Natural killer cell (primary cell): ENCODE data around the gene CIDEA. TPM values are rescaled to one million over a fixed set of nuclear protein-coding genes. Genes with fewer than 3 reads are reported as not detected.

Experiments
- ATAC-seq, 3 donors: fragments of 150-1000 bp in 2 of 3; fragments of 200-7000 bp in 1 of 3; cut with Tn5 transposase; 1 replicate in 1 of 3; 2 replicates in 2 of 3; pipeline ENCODE4 v1.10.0; 2021; ENCODE audit warnings: mild to moderate bottlenecking in 2 of 3, moderate library complexity in 2 of 3
- DNase-seq, 2 donors: peaks; one replicate each; pipeline versions ENCODE4 v3.0.0 to v3.0.0-alpha.2; 2013 to 2021; ENCODE audit warnings: mixed read lengths in 1 of 2
- H3K27ac ChIP-seq: one replicate; pipeline ENCODE4 v1.5.1; 2013; ENCODE audit warnings: mild to moderate bottlenecking, low read length
- H3K27me3 ChIP-seq: one replicate; pipeline ENCODE4 v1.6.1; 2013; ENCODE audit warnings: low read length; ENCODE audit not compliant: control insufficient read depth, insufficient read depth
- H3K36me3 ChIP-seq: one replicate; pipeline ENCODE4 v1.6.1; 2013; ENCODE audit warnings: low read length; ENCODE audit not compliant: control insufficient read depth, insufficient read depth
- H3K4me1 ChIP-seq: one replicate; pipeline ENCODE4 v1.6.1; 2013; ENCODE audit warnings: low read length; ENCODE audit not compliant: control insufficient read depth, insufficient read depth
- H3K4me3 ChIP-seq: one replicate; pipeline ENCODE4 v1.5.1; 2013; ENCODE audit warnings: low read length
- H3K9me3 ChIP-seq: one replicate; pipeline ENCODE4 v1.6.1; 2013; ENCODE audit warnings: low read length; ENCODE audit not compliant: control insufficient read depth, insufficient read depth
- H3K27ac Mint-ChIP-seq, 2 donors: one replicate each; pipeline ENCODE4 v1.8.0; 2022; ENCODE audit warnings: mild to moderate bottlenecking in 2 of 2, mixed read lengths in 2 of 2, moderate library complexity in 1 of 2
- H3K27me3 Mint-ChIP-seq, 2 donors: one replicate each; pipeline ENCODE4 v1.8.0; 2022; ENCODE audit warnings: low read depth in 2 of 2, mixed read lengths in 2 of 2
- H3K36me3 Mint-ChIP-seq: one replicate; pipeline ENCODE4 v1.8.0; 2022; ENCODE audit warnings: mixed read lengths
- H3K4me1 Mint-ChIP-seq, 2 donors: one replicate each; pipeline ENCODE4 v1.8.0; 2022; ENCODE audit warnings: mixed read lengths in 2 of 2
- H3K4me3 Mint-ChIP-seq: one replicate; pipeline ENCODE4 v1.8.0; 2022; ENCODE audit warnings: mild to moderate bottlenecking, moderate library complexity, mixed read lengths
- H3K9me3 Mint-ChIP-seq, 2 donors: one replicate each; pipeline ENCODE4 v1.8.0; 2022; ENCODE audit warnings: mixed read lengths in 2 of 2
- CTCF ChIP-seq: fragments of 200-600 bp; IDR thresholded peaks from one replicate; pipeline ENCODE4 v1.8.0; 2022; ENCODE audit warnings: antibody characterized with exemption
- WGBS: methylation state at CpG from one replicate; pipeline ENCODE4 v1.1.7; 2013; ENCODE audit warnings: missing lambda C conversion rate; ENCODE audit not compliant: insufficient coverage; 5-methylcytosine and 5-hydroxymethylcytosine counted together
- intact Hi-C: fragments of 100-400 bp; cut with micrococcal nuclease; formaldehyde crosslinking; loops from one replicate; pipeline ENCODE4 v1.14.2; 2022
- total RNA-seq, 4 donors: library from RNA; stranded (reverse); fragments of 120-200 nt in 1 of 4; gene quantifications; one replicate each; pipeline versions ENCODE4 v1.2.3 to v1.2.4, GENCODE V29; 2013 to 2022

CIDEA gene
- total RNA-seq, 3 donors from 2014 or later (not counting 1 experiment from before 2014, with no cell fraction given), result not detected

DNA sequence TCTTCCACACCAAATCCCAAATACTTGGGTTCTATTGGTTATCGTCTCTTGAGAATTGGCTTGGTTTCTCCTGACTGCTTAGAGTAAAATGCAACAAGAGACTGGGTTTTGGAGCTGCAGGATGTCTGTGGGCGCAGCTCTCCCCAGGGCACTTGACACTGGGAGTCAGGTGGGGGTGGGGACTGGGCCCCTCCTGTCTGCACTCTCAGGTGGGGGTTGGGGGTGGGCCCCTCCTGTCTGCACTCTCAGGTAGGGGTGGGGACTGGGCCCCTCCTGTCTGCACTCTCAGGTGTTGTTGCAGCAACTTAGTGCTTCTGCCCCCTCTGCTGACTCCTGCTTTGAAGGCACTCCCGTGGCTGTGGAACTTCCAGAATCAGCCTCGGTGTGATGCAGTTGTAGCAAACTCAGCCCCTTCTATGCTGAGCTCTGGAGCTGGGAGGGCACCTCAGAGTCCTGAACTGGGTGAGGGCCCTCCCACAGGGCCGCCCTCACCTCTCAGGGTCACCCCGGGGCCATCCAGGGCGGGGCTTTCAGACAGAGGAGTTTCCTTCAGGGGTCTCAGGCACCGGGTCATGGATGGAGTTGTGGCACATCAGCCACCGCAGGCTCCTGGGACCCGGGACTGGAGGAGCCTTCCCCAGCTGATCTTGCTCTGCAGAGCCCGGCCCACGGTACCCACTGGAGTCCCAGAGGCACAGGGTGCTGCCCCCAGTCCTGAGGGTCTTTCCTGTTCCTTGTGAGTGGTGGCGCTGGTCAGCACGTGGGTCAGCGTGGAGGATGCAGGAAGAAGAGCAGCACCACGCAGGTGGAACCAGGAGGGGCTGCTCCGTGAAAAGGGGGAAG is 22.9 kb upstream of the CIDEA start:
- ATAC-seq (no peak), DNase-seq (no peak)
- H3K27me3 ChIP-seq, result no peaks in the 10 kb centered on the region
- Mint-ChIP-seq H3K27ac (no peak overlapping the region), H3K4me3 (no peak overlapping the region), H3K27me3 (peaks cover 7% of the 10 kb centered on the region in 2 donors), H3K4me1 (no peaks in the 10 kb centered on the region), H3K9me3 (no peaks in the 10 kb centered on the region), H3K36me3 (no peaks in the 10 kb centered on the region)
- intact Hi-C loops, result no loop called here
- no peaks in the 10 kb centered on the region for H3K4me1 ChIP-seq
- WGBS, result 85% methylated on average over 17 of the region's 17 CpGs
- H3K27ac ChIP-seq, result no peak overlapping the region
- H3K36me3 ChIP-seq, result no peaks in the 10 kb centered on the region
- H3K4me3 ChIP-seq, result no peak overlapping the region
- TF ChIP-seq CTCF, result no peak
- H3K9me3 ChIP-seq, result no peaks in the 10 kb centered on the region

- Mint-ChIP-seq H3K36me3 (no peaks in the 10 kb centered on the region), H3K4me1 (peaks cover 0 to 4% of the 10 kb centered on the region in 2 donors), H3K9me3 (no peaks in the 10 kb centered on the region), H3K27ac (no peak overlapping the region), H3K27me3 (peaks cover 10 to 12% of the 10 kb centered on the region in 2 donors), H3K4me3 (no peak overlapping the region)
- ATAC-seq, result no peak
- 88% methylated on average over 9 of the region's 9 CpGs for WGBS
- no peak overlapping the region for H3K27ac ChIP-seq
- H3K27me3 ChIP-seq, result no peaks in the 10 kb centered on the region
- peaks cover 2% of the 10 kb centered on the region for H3K4me1 ChIP-seq
- H3K4me3 ChIP-seq, result no peak overlapping the region
- H3K9me3 ChIP-seq, result no peaks in the 10 kb centered on the region
- intact Hi-C loops, result no loop called here
- H3K36me3 ChIP-seq, result no peaks in the 10 kb centered on the region
- DNase-seq, result no peak
- no peak for TF ChIP-seq CTCF
Measured at GRCh38 chr18:12231986-12232385, 22.2 kb upstream of the CIDEA start.

GRCh38 chr18:12233378-12233777 is 20.8 kb upstream of the CIDEA start:
- Histone ChIP-seq H3K4me3 (no peak overlapping the region), H3K27ac (no peak overlapping the region), H3K36me3 (no peaks in the 10 kb centered on the region), H3K27me3 (no peaks in the 10 kb centered on the region), H3K4me1 (peaks cover 5% of the 10 kb centered on the region), H3K9me3 (no peaks in the 10 kb centered on the region)
- Mint-ChIP-seq H3K27me3 (peaks cover 11 to 12% of the 10 kb centered on the region in 2 donors), H3K36me3 (no peaks in the 10 kb centered on the region), H3K4me1 (peaks cover 0 to 5% of the 10 kb centered on the region in 2 donors), H3K4me3 (no peak overlapping the region), H3K27ac (no peak overlapping the region), H3K9me3 (no peaks in the 10 kb centered on the region)
- 69% methylated on average over 4 of the region's 5 CpGs for WGBS
- ATAC-seq, result no peak
- intact Hi-C loops, result no loop called here
- DNase-seq, result no peak
- no peak for TF ChIP-seq CTCF
